Osteoblast (primary cell): Measurements from ENCODE around the gene SLC13A3. TPM values are rescaled to one million over a fixed set of nuclear protein-coding genes. Genes with fewer than 3 reads are reported as not detected.

Source experiments
- DNase-seq: peaks from one replicate; pipeline ENCODE4 v3.0.0; 2011; ENCODE audit warnings: low spot score, mixed read lengths; ENCODE audit not compliant: insufficient read length; ENCODE audit errors: missing footprints
- H2AFZ ChIP-seq: 2 replicates; pipeline ENCODE4 v1.6.0; 2011; ENCODE audit warnings: mild to moderate bottlenecking, low read length
- H3K27ac ChIP-seq: 2 replicates; pipeline ENCODE4 v1.5.1; 2011; ENCODE audit warnings: mild to moderate bottlenecking, low read depth, low read length, moderate library complexity
- H3K27me3 ChIP-seq: 2 replicates; pipeline ENCODE4 v1.6.0; 2012; ENCODE audit warnings: mild to moderate bottlenecking, control low read depth, inconsistent platforms, low read length, moderate library complexity; ENCODE audit not compliant: insufficient read depth
- H3K36me3 ChIP-seq: 2 replicates; pipeline ENCODE4 v1.5.1; 2011; ENCODE audit warnings: mild to moderate bottlenecking, low read length, control low read depth, moderate library complexity; ENCODE audit not compliant: insufficient read depth
- H3K4me1 ChIP-seq: 2 replicates; pipeline ENCODE4 v1.5.1; 2011; ENCODE audit warnings: mild to moderate bottlenecking, low read length, control low read depth, moderate library complexity; ENCODE audit not compliant: insufficient read depth
- H3K4me2 ChIP-seq: 2 replicates; pipeline ENCODE4 v1.6.0; 2011; ENCODE audit warnings: mild to moderate bottlenecking, low read length; ENCODE audit not compliant: insufficient read depth
- H3K4me3 ChIP-seq: fragments of 200-600 bp; sonication (generic); 3 replicates; pipeline ENCODE4 v1.5.1; 2012; ENCODE audit warnings: mild to moderate bottlenecking, low read length, inconsistent platforms; ENCODE audit not compliant: insufficient read depth
- H3K79me2 ChIP-seq: 2 replicates; pipeline ENCODE4 v1.6.0; 2012; ENCODE audit warnings: mild to moderate bottlenecking, low read length, control low read depth, inconsistent platforms; ENCODE audit not compliant: insufficient read depth
- H3K9me3 ChIP-seq: 2 replicates; pipeline ENCODE4 v1.5.1; 2011; ENCODE audit warnings: low read depth, low read length, control low read depth
- H4K20me1 ChIP-seq: 2 replicates; pipeline ENCODE4 v1.6.0; 2012; ENCODE audit warnings: mild to moderate bottlenecking, low read length, control low read depth; ENCODE audit not compliant: insufficient read depth
- total RNA-seq: library from RNA; depleted of rRNA; stranded (reverse); fragments of >200 nt; gene quantifications from 2 replicates; pipeline ENCODE4 v1.2.3, GENCODE V29; 2012
- TF ChIP-seq, protein P1 (sequence below): IDR thresholded peaks from 2 replicates; pipeline ENCODE4 v1.5.1; 2011; ENCODE audit warnings: mild to moderate bottlenecking, low read depth, low read length, moderate library complexity; ENCODE audit errors: extremely low read depth

The SLC13A3 gene
- total RNA-seq, 1 donor, result 1.8 TPM

DNA sequence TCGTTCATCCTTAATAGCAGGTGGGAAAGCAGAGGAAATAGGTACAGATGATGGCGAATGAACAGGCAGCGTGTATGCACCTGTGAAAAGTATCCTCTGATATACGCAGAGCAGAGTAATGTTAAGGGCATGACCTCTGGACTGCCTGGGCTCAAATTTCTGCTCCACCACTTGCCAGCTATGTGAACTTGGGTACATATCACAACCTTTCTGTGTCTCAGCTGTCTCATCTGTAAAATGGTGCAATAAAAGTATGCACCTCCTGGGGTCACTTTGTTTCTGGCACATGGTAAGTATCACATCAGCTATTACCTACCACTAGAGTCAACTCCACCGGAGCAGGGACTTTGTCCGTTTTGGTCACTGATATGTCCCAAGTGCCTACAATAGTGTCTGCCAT, 103.3 kb downstream of the SLC13A3 start:
- Histone ChIP-seq H2AFZ (no peak overlapping the region), H3K4me1 (peaks cover 3% of the 10 kb centered on the region), H4K20me1 (no peaks in the 10 kb centered on the region), H3K4me3 (no peak overlapping the region), H3K36me3 (no peaks in the 10 kb centered on the region), H3K27ac (no peak overlapping the region), H3K9me3 (no peaks in the 10 kb centered on the region), H3K27me3 (peaks cover 4% of the 10 kb centered on the region), H3K4me2 (no peak overlapping the region), H3K79me2 (no peaks in the 10 kb centered on the region)
- no peak for DNase-seq
- TF ChIP-seq, protein P1, sequence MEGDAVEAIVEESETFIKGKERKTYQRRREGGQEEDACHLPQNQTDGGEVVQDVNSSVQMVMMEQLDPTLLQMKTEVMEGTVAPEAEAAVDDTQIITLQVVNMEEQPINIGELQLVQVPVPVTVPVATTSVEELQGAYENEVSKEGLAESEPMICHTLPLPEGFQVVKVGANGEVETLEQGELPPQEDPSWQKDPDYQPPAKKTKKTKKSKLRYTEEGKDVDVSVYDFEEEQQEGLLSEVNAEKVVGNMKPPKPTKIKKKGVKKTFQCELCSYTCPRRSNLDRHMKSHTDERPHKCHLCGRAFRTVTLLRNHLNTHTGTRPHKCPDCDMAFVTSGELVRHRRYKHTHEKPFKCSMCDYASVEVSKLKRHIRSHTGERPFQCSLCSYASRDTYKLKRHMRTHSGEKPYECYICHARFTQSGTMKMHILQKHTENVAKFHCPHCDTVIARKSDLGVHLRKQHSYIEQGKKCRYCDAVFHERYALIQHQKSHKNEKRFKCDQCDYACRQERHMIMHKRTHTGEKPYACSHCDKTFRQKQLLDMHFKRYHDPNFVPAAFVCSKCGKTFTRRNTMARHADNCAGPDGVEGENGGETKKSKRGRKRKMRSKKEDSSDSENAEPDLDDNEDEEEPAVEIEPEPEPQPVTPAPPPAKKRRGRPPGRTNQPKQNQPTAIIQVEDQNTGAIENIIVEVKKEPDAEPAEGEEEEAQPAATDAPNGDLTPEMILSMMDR, result no peak

GRCh38 chr20:46546936-46547335, 104.3 kb downstream of the SLC13A3 start:
- Histone ChIP-seq H3K4me2 (no peak overlapping the region), H3K4me1 (peaks cover 3% of the 10 kb centered on the region), H3K79me2 (no peaks in the 10 kb centered on the region), H3K36me3 (no peaks in the 10 kb centered on the region), H3K4me3 (no peak overlapping the region), H4K20me1 (no peaks in the 10 kb centered on the region), H3K9me3 (no peaks in the 10 kb centered on the region), H3K27ac (no peak overlapping the region), H2AFZ (no peak overlapping the region), H3K27me3 (peaks cover 4% of the 10 kb centered on the region)
- TF ChIP-seq, protein P1, result no peak
- no peak for DNase-seq

DNA sequence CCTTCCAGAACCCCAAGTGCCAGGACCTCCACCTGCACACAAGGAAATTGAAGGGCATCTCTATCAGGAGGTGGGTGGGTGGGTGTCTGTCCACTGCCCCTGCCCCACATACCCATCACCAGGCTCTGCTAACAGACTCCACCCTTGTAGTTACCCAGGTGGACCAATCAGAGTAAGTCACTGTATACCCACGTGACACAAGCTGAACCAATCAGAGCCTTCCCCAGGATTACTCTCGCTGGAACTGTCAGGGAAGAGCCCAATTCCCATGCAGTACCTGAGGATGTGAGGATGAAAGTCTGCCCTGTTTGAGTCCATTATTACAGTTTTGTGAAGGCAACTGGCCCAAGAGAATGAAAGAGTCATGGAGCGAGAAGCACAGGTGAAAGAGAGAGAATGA, 105.0 kb downstream of the SLC13A3 start:
- no peak overlapping the region for H3K4me2 ChIP-seq
- no peaks in the 10 kb centered on the region for H4K20me1 ChIP-seq
- peaks cover 3% of the 10 kb centered on the region for H3K4me1 ChIP-seq
- H3K27ac ChIP-seq, result no peak overlapping the region
- H3K79me2 ChIP-seq, result no peaks in the 10 kb centered on the region
- H3K36me3 ChIP-seq, result no peaks in the 10 kb centered on the region
- no peak overlapping the region for H2AFZ ChIP-seq
- no peaks in the 10 kb centered on the region for H3K9me3 ChIP-seq
- TF ChIP-seq, protein P1, result no peak
- peaks cover 4% of the 10 kb centered on the region for H3K27me3 ChIP-seq
- DNase-seq, result no peak
- H3K4me3 ChIP-seq, result no peak overlapping the region

DNA sequence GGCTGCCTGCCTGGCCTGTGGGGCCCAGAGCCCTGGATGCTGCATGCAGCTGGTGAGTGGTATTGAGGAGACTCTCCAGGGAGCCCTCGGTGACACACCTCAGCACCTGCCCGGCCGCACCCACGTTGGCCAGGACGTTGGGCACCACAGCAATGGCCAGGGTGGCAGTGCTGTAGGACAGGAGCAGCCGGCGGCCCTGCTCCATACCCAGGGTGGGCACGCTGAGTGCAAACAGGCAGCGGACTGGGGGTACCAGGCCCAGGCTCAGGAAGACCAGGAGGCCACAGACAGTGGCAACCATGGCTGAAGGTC, 105.5 kb downstream of the SLC13A3 start:
- H3K79me2 ChIP-seq, result no peaks in the 10 kb centered on the region
- H2AFZ ChIP-seq, result no peak overlapping the region
- no peak for DNase-seq
- H3K27me3 ChIP-seq, result peaks cover 4% of the 10 kb centered on the region
- H3K4me2 ChIP-seq, result no peak overlapping the region
- H3K4me1 ChIP-seq, result peaks cover 3% of the 10 kb centered on the region
- H3K9me3 ChIP-seq, result no peaks in the 10 kb centered on the region
- no peak overlapping the region for H3K27ac ChIP-seq
- no peak overlapping the region for H3K4me3 ChIP-seq
- no peaks in the 10 kb centered on the region for H4K20me1 ChIP-seq
- no peaks in the 10 kb centered on the region for H3K36me3 ChIP-seq
- TF ChIP-seq, protein P1, result no peak
